GM18520 (cell line): ENCODE measurements around the gene GRM2.
"Not testable (repeated sequence)": the region's sequence is repeated elsewhere in the genome, so short reads cannot be mapped to it uniquely, and the experiment has no call there.

Experiments
- ATAC-seq: cut with Tn5 transposase; IDR thresholded peaks from one replicate; pipeline ENCODE4 v1.9.1; 2021; ENCODE audit not compliant: unreplicated experiment

GRM2 gene

GRCh38 chr3:51721062-51721745 lies 14.3 kb downstream of the GRM2 start:
- ATAC-seq, result no peak

GRCh38 chr3:51722362-51722761 lies 15.5 kb downstream of the GRM2 start:
- ATAC-seq, result no peak

GRCh38 chr3:51727500-51727899 lies 20.6 kb downstream of the GRM2 start:
- ATAC-seq, result no peak

GRCh38 chr3:51729042-51729633 lies 22.3 kb downstream of the GRM2 start:
- ATAC-seq, result no peak

- ATAC-seq, result no peak
These were observed 27.1 kb downstream of the GRM2 start for GRCh38 chr3:51733859-51734571.

GRCh38 chr3:51734572-51734907 lies 27.7 kb downstream of the GRM2 start:
- ATAC-seq, result no peak

- ATAC-seq, result no peak
These were observed 28.2 kb downstream of the GRM2 start for GRCh38 chr3:51735039-51735438.

- ATAC-seq, result no peak
These were observed 29.1 kb downstream of the GRM2 start for GRCh38 chr3:51735950-51736349.

GRCh38 chr3:51739110-51739509 lies 32.2 kb downstream of the GRM2 start:
- ATAC-seq, result no peak

- ATAC-seq, result not testable (repeated sequence)
These were observed 35.5 kb downstream of the GRM2 start for GRCh38 chr3:51742320-51742719.

GRCh38 chr3:51742978-51743377 lies 36.1 kb downstream of the GRM2 start:
- not testable (repeated sequence) for ATAC-seq

GRCh38 chr3:51747840-51748239 lies 41.0 kb downstream of the GRM2 start:
- ATAC-seq, result no peak

- ATAC-seq, result no peak
These were observed 41.5 kb downstream of the GRM2 start for GRCh38 chr3:51748327-51748726.

GRCh38 chr3:51750878-51751277 lies 44.0 kb downstream of the GRM2 start:
- no peak for ATAC-seq

GRCh38 chr3:51751287-51751686 lies 44.4 kb downstream of the GRM2 start:
- peak; percentile 63 for ATAC-seq

GRCh38 chr3:51753763-51754750 lies 47.2 kb downstream of the GRM2 start:
- ATAC-seq, result not testable (repeated sequence)

- ATAC-seq, result no peak
These were observed 52.3 kb downstream of the GRM2 start for GRCh38 chr3:51759203-51759602.
